ENCODE data around the gene LRRC63.

- TF ChIP-seq EZH2 (IDR thresholded peaks at IDR 0.05; ENCODE audit: borderline replicate concordance, low read depth, low read length, poor library complexity, severe bottlenecking): no peak
- no peak for TF ChIP-seq CTCF (conservative IDR thresholded peaks at IDR 0.05; ENCODE audit: low read depth, low read length)
These were observed 84.5 kb downstream of the LRRC63 start for GRCh38 chr13:46296115-46296822.

Measured in A673 (cell line).